Activated CD8-positive, alpha-beta memory T cell treated with anti-CD3 and anti-CD28 coated beads, Interleukin-2, amount 50 U/mL, for 48 hours (primary cell): Measurements from ENCODE around the gene EIF2D.
"Not testable (repeated sequence)": the region's sequence is repeated elsewhere in the genome, so short reads cannot be mapped to it uniquely, and the experiment has no call there.

Experiments used
- DNase-seq: peaks from one replicate; pipeline ENCODE4 v3.0.0-alpha.2; 2020

Gene EIF2D

GRCh38 chr1:206635080-206635977 is 23.1 kb upstream of the EIF2D start, which contains the start of gene DYRK3:
TSS of gene DYRK3 (plus strand) at chr1:206635536. CDS start at chr1:206635704, 168 bp downstream.
- DNase-seq = peak; percentile 96

GRCh38 chr1:206634365-206635079 is 22.3 kb upstream of the EIF2D start:
- DNase-seq = peak; percentile 90

DNA sequence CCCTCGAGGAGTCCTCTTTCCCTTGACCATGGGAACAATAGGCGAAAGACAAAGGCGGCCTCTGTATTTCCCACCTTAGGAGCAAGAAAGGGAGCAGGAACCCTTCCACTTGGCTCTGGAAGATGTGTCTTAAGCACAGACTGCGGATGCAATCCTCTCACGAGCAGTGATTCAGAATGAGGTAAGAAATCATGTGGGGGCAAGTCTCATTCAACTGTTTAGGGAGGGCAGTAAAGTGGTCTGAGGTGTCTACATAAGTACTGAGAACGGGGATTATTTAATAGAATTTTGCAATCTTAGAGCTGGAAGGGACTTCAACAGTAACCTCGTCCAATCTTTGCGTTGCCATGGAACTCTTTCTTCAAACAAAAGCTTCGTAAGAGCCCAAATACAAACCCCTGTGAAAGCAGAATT is 21.4 kb upstream of the EIF2D start:
- no peak for DNase-seq

DNA sequence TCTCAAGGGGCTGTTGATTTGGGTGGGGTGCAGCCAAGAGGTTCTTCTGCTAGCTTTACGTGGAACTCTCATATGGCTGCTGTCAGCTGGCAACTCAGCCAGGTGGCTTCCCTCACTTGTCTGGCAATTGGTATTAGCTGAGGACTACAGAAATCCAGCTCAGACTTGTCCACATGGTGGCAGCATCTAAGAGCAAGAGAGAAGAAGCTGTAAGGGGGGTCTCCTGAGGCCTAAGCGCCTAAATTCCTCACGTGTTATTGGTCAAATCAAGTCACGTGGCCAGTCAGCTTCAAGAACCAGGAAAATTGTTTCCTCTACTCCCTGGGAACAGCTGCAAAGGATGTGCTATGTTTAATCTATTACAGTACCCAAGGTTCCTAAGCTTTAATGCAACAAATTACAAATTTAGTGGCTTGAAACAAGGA is 18.8 kb upstream of the EIF2D start:
- no peak for DNase-seq

DNA sequence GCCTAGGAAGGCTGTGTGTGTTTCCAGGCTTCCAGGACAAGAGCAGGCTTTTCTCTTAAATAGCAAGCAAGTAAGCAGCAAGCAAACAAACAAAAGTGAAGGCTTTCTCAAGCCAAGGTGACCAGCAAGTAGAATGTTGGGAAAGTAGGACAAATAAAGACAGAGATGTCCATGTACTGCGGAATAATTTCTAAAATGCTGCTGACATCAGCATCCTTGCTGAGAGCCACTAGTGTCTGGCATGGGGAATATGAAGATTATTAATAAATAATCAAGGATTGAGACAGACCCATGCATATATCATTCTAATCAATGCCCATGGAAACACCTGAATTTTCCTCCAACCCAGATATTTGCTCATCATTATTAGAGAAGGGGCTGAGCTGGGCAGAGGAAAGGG is 16.7 kb upstream of the EIF2D start:
- no peak for DNase-seq

DNA sequence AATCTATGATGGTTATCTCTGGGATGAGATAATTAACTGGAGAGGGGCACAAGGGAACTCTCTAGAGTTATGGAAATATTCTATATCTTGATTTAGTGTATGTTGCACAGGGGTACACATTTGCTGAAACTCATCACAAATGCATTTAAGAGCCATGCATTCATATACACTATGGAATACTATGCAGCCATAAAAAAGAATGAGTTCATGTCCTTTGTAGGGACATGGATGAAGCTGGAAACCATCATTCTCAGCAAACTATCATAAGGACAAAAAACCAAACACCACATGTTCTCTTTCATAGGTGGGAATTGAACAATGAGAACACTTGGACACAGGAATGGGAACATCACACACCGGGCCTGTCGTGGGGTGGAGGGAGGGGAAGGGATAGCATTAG is 14.1 kb upstream of the EIF2D start:
- not testable (repeated sequence) for DNase-seq

DNA sequence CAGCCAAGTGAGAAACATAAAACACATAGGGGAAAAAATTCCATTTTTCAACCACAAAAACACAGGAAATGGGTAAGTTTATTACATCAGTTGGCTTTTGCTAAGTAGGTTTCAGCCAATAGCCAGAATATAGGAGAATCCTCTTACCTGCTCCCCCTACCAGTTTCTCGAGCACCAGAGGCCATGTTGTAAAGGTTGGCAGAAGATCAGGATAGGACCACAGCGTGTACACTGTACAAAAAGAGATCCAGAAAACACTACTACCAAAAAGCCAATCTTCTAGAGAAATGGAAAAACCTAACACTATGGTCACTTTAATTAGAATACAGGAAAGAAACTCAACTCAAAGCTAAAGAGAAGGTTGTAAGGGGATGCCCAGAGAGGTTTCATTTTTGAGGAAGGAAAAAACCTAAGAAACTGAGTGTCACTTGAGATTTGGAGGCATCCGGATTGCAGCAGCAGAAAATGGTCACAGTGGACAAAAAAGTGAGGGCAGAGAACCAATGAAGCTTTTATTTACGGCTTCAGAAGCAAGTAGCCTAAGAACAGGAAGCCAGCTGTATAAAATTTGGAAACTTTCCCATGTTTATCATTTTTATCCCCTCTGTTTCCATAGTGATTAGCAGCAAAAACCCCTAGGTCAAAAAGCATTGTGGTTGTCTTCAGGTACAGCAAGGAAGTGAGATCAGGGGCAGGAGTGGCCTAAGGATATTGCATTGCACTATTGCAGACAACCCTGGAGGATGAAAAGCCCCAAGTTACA is 2.9 kb downstream of the EIF2D start:
- DNase-seq = no peak

DNA sequence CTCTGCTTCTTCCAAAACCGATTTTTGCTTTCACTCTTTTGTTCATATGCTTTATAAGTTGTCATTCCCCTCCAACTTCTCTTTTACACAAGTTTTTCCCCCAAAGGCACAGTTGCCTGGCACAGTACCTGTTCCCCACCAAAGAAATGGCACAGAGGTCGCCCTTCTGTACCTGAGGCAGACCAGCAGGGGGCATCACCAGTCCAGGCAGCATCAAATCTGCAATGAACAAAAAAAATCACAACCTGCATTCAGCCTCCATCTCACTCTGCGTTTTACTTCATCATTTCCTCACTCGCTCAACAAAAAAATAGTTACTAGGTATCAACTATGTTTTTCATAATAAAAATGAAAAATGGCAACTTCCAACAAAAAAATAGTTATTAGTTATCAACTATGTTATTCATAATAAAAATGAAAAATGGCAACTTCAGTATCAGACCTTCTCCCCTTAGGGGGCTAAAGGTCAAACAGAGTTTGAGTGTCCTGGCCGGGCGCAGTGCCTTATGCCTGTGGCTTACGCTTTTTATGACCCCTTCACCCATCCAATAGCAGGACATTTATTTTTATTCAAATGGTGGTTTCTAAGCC is 4.1 kb downstream of the EIF2D start:
- DNase-seq = peak; percentile 71

- no peak for DNase-seq
These were observed 5.4 kb downstream of the EIF2D start for GRCh38 chr1:206606867-206607266.

- no peak for DNase-seq
These were observed 7.4 kb downstream of the EIF2D start for GRCh38 chr1:206604861-206605260.

DNA sequence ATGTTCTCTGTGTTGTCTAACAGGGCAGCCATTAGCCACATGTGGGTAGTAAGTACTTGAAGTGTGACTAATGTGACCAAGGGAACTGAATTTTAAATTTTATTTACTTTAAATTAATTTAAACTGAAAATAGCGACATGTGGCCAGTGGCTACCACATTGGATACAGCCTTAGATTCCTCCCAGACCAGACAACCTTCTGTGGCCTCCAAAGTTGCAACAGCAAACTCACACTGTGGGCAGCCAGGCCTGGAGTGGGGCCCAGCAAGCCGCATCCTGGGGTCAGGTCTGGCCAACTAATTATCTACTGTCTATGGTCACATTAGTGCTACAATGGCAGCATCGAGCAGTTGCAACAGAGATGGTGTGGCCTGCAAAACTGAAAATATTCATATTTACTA is 11.7 kb downstream of the EIF2D start:
- no peak for DNase-seq

DNA sequence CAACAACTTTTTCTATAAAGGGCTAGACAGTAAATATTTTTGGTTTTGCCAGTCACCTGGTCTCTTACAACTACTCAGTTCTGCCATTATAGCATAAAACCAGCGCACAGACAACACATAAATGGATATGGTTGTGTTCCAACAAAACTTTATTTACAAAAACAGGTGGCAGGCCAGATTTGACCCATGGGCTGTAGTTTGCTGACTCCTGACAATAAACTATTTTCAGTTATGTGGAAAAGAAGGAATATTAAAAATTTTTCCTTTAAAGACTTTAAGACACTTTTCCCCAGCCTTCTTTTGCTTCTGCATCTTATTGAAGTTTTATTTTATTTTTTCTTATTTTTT is 16.0 kb downstream of the EIF2D start:
- no peak for DNase-seq

GRCh38 chr1:206595581-206596318 is 16.5 kb downstream of the EIF2D start:
- no peak for DNase-seq

GRCh38 chr1:206593351-206593925 is 18.8 kb downstream of the EIF2D start:
- no peak for DNase-seq

- DNase-seq = no peak
These were observed 20.6 kb downstream of the EIF2D start for GRCh38 chr1:206591696-206592095.

- DNase-seq = no peak
These were observed 21.0 kb downstream of the EIF2D start for GRCh38 chr1:206591226-206591625.

GRCh38 chr1:206590025-206590758 is 22.1 kb downstream of the EIF2D start:
- no peak for DNase-seq

DNA sequence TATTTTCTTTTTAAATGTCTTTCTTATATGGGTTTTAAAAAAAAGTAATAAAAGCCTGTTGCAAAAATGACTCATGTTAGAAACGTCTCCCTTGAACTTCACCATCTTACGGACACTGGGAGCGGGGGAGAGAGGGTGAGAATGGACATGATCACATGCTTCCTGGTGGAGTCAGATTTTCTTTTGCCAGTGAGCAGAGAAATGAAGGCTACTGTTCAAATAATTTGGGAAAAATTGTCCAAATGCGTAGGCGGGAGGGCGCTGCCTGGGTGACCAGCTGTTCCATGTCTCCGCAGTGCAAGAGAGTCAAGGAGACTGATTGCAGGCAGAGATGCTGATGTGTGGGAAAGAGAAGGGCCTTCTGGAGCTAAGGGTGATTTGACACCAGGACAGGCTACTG is 23.1 kb downstream of the EIF2D start:
- no peak for DNase-seq

GRCh38 chr1:206588492-206588891 is 23.8 kb downstream of the EIF2D start:
- no peak for DNase-seq

GRCh38 chr1:206587904-206588303 is 24.4 kb downstream of the EIF2D start:
- no peak for DNase-seq
